ENCODE measurements around the gene NAA25. TPM values are rescaled to one million over a fixed set of nuclear protein-coding genes. Genes with fewer than 3 reads are reported as not detected.

The NAA25 gene
- total and polyA plus RNA-seq, 2 donors (not counting 3 experiments of a cell fraction or from before 2014, with no cell fraction given): 5.3 to 25.5 TPM

GRCh38 chr12:112124918-112125249 lies 16.3 kb upstream of the NAA25 start:
- BruUV-seq (replicated peaks): no TSS peak
- Histone ChIP-seq H3K9ac (replicated peaks; ENCODE audit: extremely low read depth, insufficient read depth, low read length) (no peak overlapping the region), H4K20me1 (replicated peaks; ENCODE audit: control insufficient read depth, extremely low read depth, insufficient read depth, low read length) (no peaks in the 10 kb centered on the region), H3K27me3 (ENCODE audit: control insufficient read depth in 2 of 2, insufficient read depth in 2 of 2, low read length in 2 of 2) (peaks cover 0 to 2% of the 10 kb centered on the region in 2 experiments), H2AFZ (ENCODE audit: low read depth, low read length) (no peak overlapping the region), H3K4me3 (replicated peaks in 1 of 3; ENCODE audit: insufficient read depth in 1 of 3, low read depth in 1 of 3, low read length in 3 of 3) (no peak overlapping the region), H3K4me1 (ENCODE audit: control insufficient read depth, extremely low read depth, insufficient read depth, low read length) (peaks cover 9% of the 10 kb centered on the region), H3K36me3 (ENCODE audit: control insufficient read depth in 2 of 2, extremely low read depth in 1 of 2, insufficient read depth in 2 of 2, low read length in 2 of 2) (no peaks in the 10 kb centered on the region), H3K79me2 (ENCODE audit: control insufficient read depth, insufficient read depth, low read length) (peaks cover 5% of the 10 kb centered on the region), H3K9me1 (replicated peaks; ENCODE audit: control insufficient read depth, extremely low read depth, insufficient read depth, low read length) (no peaks in the 10 kb centered on the region), H3K9me3 (replicated peaks; ENCODE audit: control insufficient read depth, insufficient read depth, low read length) (no peaks in the 10 kb centered on the region), H3K27ac (ENCODE audit: insufficient read depth, low read depth, low read length) (no peak overlapping the region), H3K4me2 (ENCODE audit: insufficient read depth, low read length) (no peak overlapping the region)
- POLR2A ChIA-PET: interaction anchor here (0.7 to 1.8 kb wide), 4 partner anchors 8 to 29 kb away, joined by 3 to 13 read pairs (median 4); partner anchors contain the start of gene NAA25
- FAIRE-seq (no peak), DNase-seq (ENCODE audit: low read depth, low spot score) (no peak)
- TF ChIP-seq, protein P1, sequence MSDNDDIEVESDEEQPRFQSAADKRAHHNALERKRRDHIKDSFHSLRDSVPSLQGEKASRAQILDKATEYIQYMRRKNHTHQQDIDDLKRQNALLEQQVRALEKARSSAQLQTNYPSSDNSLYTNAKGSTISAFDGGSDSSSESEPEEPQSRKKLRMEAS (IDR thresholded peaks at IDR 0.05; ENCODE audit: insufficient read depth, insufficient read length): no peak
- TF ChIP-seq POLR2A (IDR thresholded peaks at IDR 0.05; ENCODE audit: low read depth, low read length): no peak
- TF ChIP-seq GATA2 (IDR thresholded peaks at IDR 0.05; ENCODE audit: insufficient read depth, insufficient read length, low read depth, low read length): no peak
- TF ChIP-seq, protein P2, sequence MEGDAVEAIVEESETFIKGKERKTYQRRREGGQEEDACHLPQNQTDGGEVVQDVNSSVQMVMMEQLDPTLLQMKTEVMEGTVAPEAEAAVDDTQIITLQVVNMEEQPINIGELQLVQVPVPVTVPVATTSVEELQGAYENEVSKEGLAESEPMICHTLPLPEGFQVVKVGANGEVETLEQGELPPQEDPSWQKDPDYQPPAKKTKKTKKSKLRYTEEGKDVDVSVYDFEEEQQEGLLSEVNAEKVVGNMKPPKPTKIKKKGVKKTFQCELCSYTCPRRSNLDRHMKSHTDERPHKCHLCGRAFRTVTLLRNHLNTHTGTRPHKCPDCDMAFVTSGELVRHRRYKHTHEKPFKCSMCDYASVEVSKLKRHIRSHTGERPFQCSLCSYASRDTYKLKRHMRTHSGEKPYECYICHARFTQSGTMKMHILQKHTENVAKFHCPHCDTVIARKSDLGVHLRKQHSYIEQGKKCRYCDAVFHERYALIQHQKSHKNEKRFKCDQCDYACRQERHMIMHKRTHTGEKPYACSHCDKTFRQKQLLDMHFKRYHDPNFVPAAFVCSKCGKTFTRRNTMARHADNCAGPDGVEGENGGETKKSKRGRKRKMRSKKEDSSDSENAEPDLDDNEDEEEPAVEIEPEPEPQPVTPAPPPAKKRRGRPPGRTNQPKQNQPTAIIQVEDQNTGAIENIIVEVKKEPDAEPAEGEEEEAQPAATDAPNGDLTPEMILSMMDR (IDR thresholded peaks at IDR 0.05; ENCODE audit: extremely low read depth in 1 of 2, insufficient read depth in 1 of 2, low read depth in 1 of 2, low read length in 2 of 2): no peak
- no peak for TF ChIP-seq MYC (IDR thresholded peaks at IDR 0.05; ENCODE audit: low read depth, low read length)
- TF ChIP-seq POLR2AphosphoS5 (IDR thresholded peaks at IDR 0.05; ENCODE audit: insufficient read depth, low read depth, low read length): no peak
- no peak for TF ChIP-seq EZH2 (IDR thresholded peaks at IDR 0.05; ENCODE audit: borderline replicate concordance, low read depth, low read length, severe bottlenecking)
- TF ChIP-seq JUN (IDR thresholded peaks at IDR 0.05; ENCODE audit: borderline replicate concordance, insufficient read depth, insufficient read length, low read depth): no peak
- no peak for TF ChIP-seq FOS (IDR thresholded peaks at IDR 0.05; ENCODE audit: borderline replicate concordance, insufficient read depth, low read length)
- dilution Hi-C loops (cut with MboI; ENCODE audit: extremely low pct_ligation_motif_present, low sequenced_read_pairs): no loop called here
- CTCF ChIA-PET: interaction anchor here (0.6 to 2.7 kb wide), 5 partner anchors 8 to 286 kb away, joined by 3 to 12 read pairs (median 6); partner anchors contain the start of gene NAA25
- intact Hi-C loops (cut with micrococcal nuclease): loop anchor here (1.0 to 2.0 kb wide), 2 partner anchors 9 to 16 kb away; partner anchors contain the start of gene NAA25

All from endothelial cell of umbilical vein (primary cell).